Astrocyte (in vitro differentiated cells and primary cell): ENCODE measurements around the gene CBLN3. TPM values are rescaled to one million over a fixed set of nuclear protein-coding genes. Genes with fewer than 3 reads are reported as not detected.

ENCODE experiments used
- DNase-seq: peaks from one replicate; pipeline ENCODE4 v3.0.0-alpha.2; 2010; ENCODE audit warnings: low read depth
- FAIRE-seq: peaks from 2 replicates; lab custom pipeline; 2011; peaks lifted over from hg19 to GRCh38; lab: Jason Lieb, UNC
- H2AFZ ChIP-seq: 2 replicates; pipeline ENCODE4 v1.6.0; 2012; ENCODE audit warnings: low read depth, low read length, inconsistent platforms
- H3K27ac ChIP-seq: 2 replicates; pipeline ENCODE4 v1.5.1; 2011; ENCODE audit warnings: low read depth, low read length, inconsistent platforms
- H3K27me3 ChIP-seq: 2 replicates; pipeline ENCODE4 v1.6.0; 2011; ENCODE audit warnings: low read length, inconsistent platforms; ENCODE audit not compliant: insufficient read depth
- H3K36me3 ChIP-seq: 2 replicates; pipeline ENCODE4 v1.5.1; 2011; ENCODE audit warnings: low read length, inconsistent platforms; ENCODE audit not compliant: insufficient read depth
- H3K4me1 ChIP-seq: 2 replicates; pipeline ENCODE4 v1.5.1; 2011; ENCODE audit warnings: low read length, inconsistent platforms; ENCODE audit not compliant: insufficient read depth
- H3K4me2 ChIP-seq: 2 replicates; pipeline ENCODE4 v1.6.0; 2012; ENCODE audit warnings: low read length, inconsistent platforms
- H3K4me3 ChIP-seq: 2 replicates; pipeline ENCODE4 v1.5.1; 2011; ENCODE audit warnings: low read depth, mild to moderate bottlenecking, low read length, inconsistent platforms; ENCODE audit not compliant: insufficient read depth
- H3K79me2 ChIP-seq: 2 replicates; pipeline ENCODE4 v1.6.0; 2012; ENCODE audit warnings: mild to moderate bottlenecking, low read length, inconsistent platforms; ENCODE audit not compliant: insufficient read depth
- H3K9ac ChIP-seq: 2 replicates; pipeline ENCODE4 v1.6.0; 2012; ENCODE audit warnings: mild to moderate bottlenecking, low read length, inconsistent platforms
- H3K9me3 ChIP-seq: 2 replicates; pipeline ENCODE4 v1.5.1; 2012; ENCODE audit warnings: low read depth, mild to moderate bottlenecking, low read length, inconsistent platforms; ENCODE audit not compliant: insufficient read depth
- H4K20me1 ChIP-seq: 2 replicates; pipeline ENCODE4 v1.6.0; 2012; ENCODE audit warnings: low read length, inconsistent platforms; ENCODE audit not compliant: insufficient read depth
- H3K27ac Mint-ChIP-seq: one replicate; pipeline ENCODE4 v1.8.0; 2021; ENCODE audit warnings: mild to moderate bottlenecking, mixed read lengths; ENCODE audit not compliant: unreplicated experiment
- H3K27me3 Mint-ChIP-seq: one replicate; pipeline ENCODE4 v1.8.0; 2021; ENCODE audit warnings: low read depth, mixed read lengths; ENCODE audit not compliant: unreplicated experiment
- H3K36me3 Mint-ChIP-seq: one replicate; pipeline ENCODE4 v1.8.0; 2021; ENCODE audit warnings: low read depth, mixed read lengths; ENCODE audit not compliant: unreplicated experiment
- H3K4me1 Mint-ChIP-seq: one replicate; pipeline ENCODE4 v1.8.0; 2021; ENCODE audit warnings: low read depth, mixed read lengths; ENCODE audit not compliant: unreplicated experiment
- H3K4me3 Mint-ChIP-seq: one replicate; pipeline ENCODE4 v1.8.0; 2021; ENCODE audit warnings: mild to moderate bottlenecking, moderate library complexity, mixed read lengths; ENCODE audit not compliant: unreplicated experiment
- H3K9me3 Mint-ChIP-seq: one replicate; pipeline ENCODE4 v1.8.0; 2021; ENCODE audit warnings: mild to moderate bottlenecking, mixed read lengths; ENCODE audit not compliant: unreplicated experiment
- CTCF ChIP-seq: IDR thresholded peaks from 2 replicates; pipeline ENCODE4 v1.5.1; 2011; ENCODE audit warnings: low read depth, mild to moderate bottlenecking, inconsistent platforms, low read length, moderate library complexity; ENCODE audit not compliant: insufficient read depth
- EZH2 ChIP-seq: IDR thresholded peaks from 2 replicates; pipeline ENCODE4 v1.6.1; 2012; ENCODE audit warnings: mild to moderate bottlenecking, low read length, inconsistent platforms; ENCODE audit not compliant: insufficient read depth
- total RNA-seq: library from RNA; stranded (reverse); gene quantifications from 2 replicates; pipeline ENCODE4 v1.2.1, GENCODE V29; 2021

CBLN3 gene
- total RNA-seq, 1 donor from 2014 or later = 3.9 TPM

- Mint-ChIP-seq H3K4me3 (no peak overlapping the region), H3K36me3 (peaks cover 7% of the 10 kb centered on the region), H3K9me3 (peaks cover 7% of the 10 kb centered on the region), H3K27ac (no peak overlapping the region), H3K4me1 (no peaks in the 10 kb centered on the region), H3K27me3 (no peaks in the 10 kb centered on the region)
- no peak overlapping the region for H3K4me3 ChIP-seq
- no peaks in the 10 kb centered on the region for H3K79me2 ChIP-seq
- no peaks in the 10 kb centered on the region for H4K20me1 ChIP-seq
- H2AFZ ChIP-seq = no peak overlapping the region
- no peak for TF ChIP-seq CTCF
- TF ChIP-seq EZH2 = no peak
- H3K9ac ChIP-seq = no peak overlapping the region
- H3K9me3 ChIP-seq = no peaks in the 10 kb centered on the region
- FAIRE-seq (no peak), DNase-seq (no peak)
- no peak overlapping the region for H3K4me2 ChIP-seq
- no peaks in the 10 kb centered on the region for H3K4me1 ChIP-seq
- H3K27ac ChIP-seq = no peak overlapping the region
- no peaks in the 10 kb centered on the region for H3K36me3 ChIP-seq
- no peaks in the 10 kb centered on the region for H3K27me3 ChIP-seq
These were observed 36.3 kb upstream of the CBLN3 start for GRCh38 chr14:24465805-24466204.

GRCh38 chr14:24465368-24465767 is 35.9 kb upstream of the CBLN3 start:
- H3K36me3 Mint-ChIP-seq = peaks cover 10% of the 10 kb centered on the region
- H3K4me3 Mint-ChIP-seq = no peak overlapping the region
- no peak overlapping the region for H3K27ac Mint-ChIP-seq
- DNase-seq (no peak), FAIRE-seq (no peak)
- no peak overlapping the region for H3K4me3 ChIP-seq
- no peaks in the 10 kb centered on the region for H3K4me1 ChIP-seq
- H3K4me2 ChIP-seq = no peak overlapping the region
- H3K27me3 ChIP-seq = no peaks in the 10 kb centered on the region
- TF ChIP-seq CTCF = no peak
- TF ChIP-seq EZH2 = no peak
- H3K4me1 Mint-ChIP-seq = no peaks in the 10 kb centered on the region
- no peaks in the 10 kb centered on the region for H3K36me3 ChIP-seq
- H3K9me3 Mint-ChIP-seq = peaks cover 5% of the 10 kb centered on the region
- H3K27me3 Mint-ChIP-seq = no peaks in the 10 kb centered on the region
- no peaks in the 10 kb centered on the region for H3K79me2 ChIP-seq
- H3K9ac ChIP-seq = no peak overlapping the region
- no peak overlapping the region for H2AFZ ChIP-seq
- H3K9me3 ChIP-seq = no peaks in the 10 kb centered on the region
- no peak overlapping the region for H3K27ac ChIP-seq
- no peaks in the 10 kb centered on the region for H4K20me1 ChIP-seq

GRCh38 chr14:24463884-24464785 is 34.7 kb upstream of the CBLN3 start:
- no peaks in the 10 kb centered on the region for H3K4me1 Mint-ChIP-seq
- Histone ChIP-seq H3K27me3 (no peaks in the 10 kb centered on the region), H3K4me3 (no peak overlapping the region), H3K9ac (no peak overlapping the region), H2AFZ (no peak overlapping the region), H4K20me1 (no peaks in the 10 kb centered on the region), H3K4me2 (no peak overlapping the region), H3K4me1 (no peaks in the 10 kb centered on the region), H3K27ac (no peak overlapping the region), H3K9me3 (no peaks in the 10 kb centered on the region), H3K36me3 (no peaks in the 10 kb centered on the region), H3K79me2 (no peaks in the 10 kb centered on the region)
- H3K9me3 Mint-ChIP-seq = peaks cover 4% of the 10 kb centered on the region
- no peak for TF ChIP-seq CTCF
- no peak for TF ChIP-seq EZH2
- H3K27ac Mint-ChIP-seq = no peak overlapping the region
- DNase-seq (no peak), FAIRE-seq (no peak)
- no peaks in the 10 kb centered on the region for H3K27me3 Mint-ChIP-seq
- H3K36me3 Mint-ChIP-seq = peaks cover 14% of the 10 kb centered on the region
- H3K4me3 Mint-ChIP-seq = no peak overlapping the region
